ENCODE measurements around the gene MAFB. TPM values are rescaled to one million over a fixed set of nuclear protein-coding genes. Genes with fewer than 3 reads are reported as not detected.

MAFB gene
- total RNA-seq, 1 experiment from 2014 or later, result 0.22 TPM

DNA sequence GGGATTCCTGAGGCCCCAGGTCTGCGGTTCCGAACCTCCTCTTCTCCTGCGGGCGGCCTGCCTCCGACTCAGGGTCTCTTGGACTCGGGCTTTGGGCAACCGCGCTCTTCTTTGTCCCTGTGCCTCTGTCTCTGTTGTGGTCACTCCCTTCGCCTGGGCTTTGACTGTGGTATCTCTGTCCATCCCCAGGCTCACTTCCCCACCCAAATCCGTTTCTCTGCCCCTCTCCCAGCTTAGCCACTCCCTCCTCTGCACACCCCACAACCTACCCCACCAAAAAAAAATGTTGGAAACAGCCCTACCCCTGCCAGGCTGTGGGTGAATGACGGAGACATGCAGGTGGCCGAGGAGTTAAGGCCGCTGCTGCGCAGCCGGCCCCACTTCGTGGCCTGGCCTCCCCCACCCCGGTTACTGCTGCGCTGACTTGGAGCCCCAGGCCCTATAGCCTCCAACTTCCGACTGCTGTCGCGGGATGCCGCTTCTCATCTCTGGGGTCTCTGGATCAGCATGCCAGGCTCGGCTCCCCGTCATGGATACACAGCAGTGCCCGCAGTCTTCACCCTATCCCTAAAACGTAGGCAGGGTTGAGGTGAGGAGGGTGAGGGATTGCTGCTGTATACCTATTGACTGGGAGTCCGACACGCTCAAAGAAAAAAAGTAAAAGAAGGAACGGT is 2.7 kb upstream of the MAFB start (continued):
- TF ChIP-seq YY1 (IDR thresholded peaks at IDR 0.05; ENCODE audit: extremely low read depth, insufficient replicate concordance, low read depth, low read length) (no peak), POLR2AphosphoS5 (IDR thresholded peaks at IDR 0.05; ENCODE audit: low read depth, low read length) (no peak), CBX3 (IDR thresholded peaks at IDR 0.05; ENCODE audit: low read depth) (no peak), EZH2 (IDR thresholded peaks at IDR 0.05) (no peak), SIN3A (IDR thresholded peaks at IDR 0.05; ENCODE audit: low read depth) (no peak), EGR1 (IDR thresholded peaks at IDR 0.05; ENCODE audit: low read depth) (no peak), RAD21 (IDR thresholded peaks at IDR 0.05; ENCODE audit: low read depth) (no peak)

DNA sequence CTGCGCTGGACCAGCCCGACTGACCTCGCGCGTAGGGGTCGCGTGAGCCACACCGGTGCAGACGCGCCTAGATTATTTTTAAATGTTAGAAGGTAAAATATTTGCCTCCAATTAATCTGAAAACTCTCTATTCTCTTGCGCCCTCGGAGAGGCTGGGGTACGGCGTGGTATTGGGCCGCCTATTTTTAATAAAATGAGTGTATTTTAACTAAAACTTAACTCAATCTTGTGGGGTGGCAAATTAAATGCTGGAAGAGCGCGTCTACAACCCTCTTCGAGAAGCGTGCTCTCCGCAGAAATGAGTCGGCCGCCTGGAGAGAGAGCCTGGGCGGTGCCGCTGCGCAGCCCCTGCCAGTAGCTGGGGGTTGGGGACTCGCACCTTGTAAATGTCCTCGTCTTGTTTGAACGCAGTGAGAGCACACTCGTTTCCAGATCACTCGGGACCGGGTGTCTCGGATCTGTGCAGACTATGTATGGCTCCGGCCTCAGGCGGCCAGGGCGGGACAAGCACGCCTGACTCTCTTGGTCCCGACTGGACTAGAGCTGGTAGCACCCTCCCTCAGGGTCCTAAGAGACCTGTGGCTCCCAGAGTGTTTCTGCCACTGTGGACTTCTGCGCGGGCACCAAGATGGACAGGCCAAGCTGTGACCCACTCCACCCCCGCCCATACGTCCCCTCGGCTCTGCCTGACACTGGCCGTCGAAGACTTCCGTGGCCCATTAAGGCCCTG is 2.0 kb upstream of the MAFB start:
- Histone ChIP-seq H2AFZ (ENCODE audit: low read depth, low read length, poor library complexity, severe bottlenecking) (no peak overlapping the region), H3K9ac (ENCODE audit: low read length) (no peak overlapping the region), H3K4me3 (replicated peaks in 1 of 2; ENCODE audit: low read depth in 1 of 2, low read length in 2 of 2) (no peak overlapping the region), H3K36me3 (ENCODE audit: control insufficient read depth in 1 of 2, insufficient read depth in 2 of 2, low read length in 2 of 2) (no peaks in the 10 kb centered on the region), H3K9me2 (ENCODE audit: insufficient read depth) (no peaks in the 10 kb centered on the region), H3K9me3 (ENCODE audit: control insufficient read depth in 1 of 2, insufficient read depth in 1 of 2, low read depth in 1 of 2, low read length in 2 of 2) (no peaks in the 10 kb centered on the region), H4K20me1 (ENCODE audit: insufficient read depth) (no peaks in the 10 kb centered on the region), H3K27ac (ENCODE audit: low read depth, low read length) (no peak overlapping the region), H3K79me2 (ENCODE audit: insufficient read depth, low read length) (no peaks in the 10 kb centered on the region), H3K27me3 (ENCODE audit: insufficient read depth, low read length) (peaks cover 24% of the 10 kb centered on the region), H3K4me1 (ENCODE audit: control insufficient read depth in 1 of 2, insufficient read depth in 2 of 2, low read length in 2 of 2) (peaks cover 3 to 17% of the 10 kb centered on the region in 2 experiments; a peak in 3 of 4 replicates), H3K4me2 (ENCODE audit: low read length) (no peak overlapping the region)
- intact Hi-C loops (cut with micrococcal nuclease), result loop anchor here (5.0 to 10.0 kb wide), 3 partner anchors 526 to 1579 kb away; no protein-coding TSS in a partner anchor
- DNase-seq (ENCODE audit: low read depth, low spot score), result no peak
- ATAC-seq, result no peak
- ChIA-PET RAD21 (ENCODE audit: low non-redundant PET in 1 of 2, low total read pairs in 2 of 2, uncharacterized antibody in 2 of 2, unreplicated experiment in 2 of 2) (no interaction called here), CTCF (no interaction called here), POLR2A (no interaction called here)
- BruUV-seq (replicated peaks), result no TSS peak
- TF ChIP-seq SP1 (IDR thresholded peaks at IDR 0.05; ENCODE audit: low read depth), result no peak
- TF ChIP-seq ZFX (IDR thresholded peaks at IDR 0.05), result no peak
- TF ChIP-seq POLR2A (IDR thresholded peaks at IDR 0.05; ENCODE audit: borderline replicate concordance, extremely low read depth, insufficient read depth, insufficient read length), result no peak
- no peak for TF ChIP-seq ELF1 (IDR thresholded peaks at IDR 0.05; ENCODE audit: borderline replicate concordance, low read depth)
